Gastroesophageal sphincter (tissue), 4 donors: ENCODE data around the gene ADORA2A. TPM values are rescaled to one million over a fixed set of nuclear protein-coding genes. Genes with fewer than 3 reads are reported as not detected.

Experiments used
- ATAC-seq: fragments of 150-250 bp; one replicate; pipeline ENCODE4 v1.9.1; 2016; ENCODE audit warnings: mild to moderate bottlenecking, moderate library complexity
- H3K27ac ChIP-seq, 4 donors: fragments of 200-600 bp; sonication (generic) in 3 of 4; 1 replicate in 3 of 4; 2 replicates in 1 of 4; pipeline ENCODE4 v1.5.1; 2016 to 2019
- H3K27me3 ChIP-seq: fragments of 200-600 bp; sonication (generic); one replicate; pipeline ENCODE4 v1.5.1; 2019
- H3K36me3 ChIP-seq, 2 donors: fragments of 200-600 bp; sonication (generic); one replicate each; pipeline ENCODE4 v1.5.1; 2019; ENCODE audit warnings: control low read depth in 1 of 2
- H3K4me1 ChIP-seq, 3 donors: fragments of 200-600 bp; sonication (generic); 1 replicate in 2 of 3; 2 replicates in 1 of 3; pipeline ENCODE4 v1.5.1; 2016 to 2019; ENCODE audit warnings: control low read depth in 2 of 3
- H3K4me3 ChIP-seq, 2 donors: fragments of 200-600 bp; sonication (generic); one replicate each; pipeline ENCODE4 v1.5.1; 2019; ENCODE audit warnings: mild to moderate bottlenecking in 1 of 2, moderate library complexity in 1 of 2
- H3K9me3 ChIP-seq, 3 donors: fragments of 200-600 bp; sonication (generic); one replicate each; pipeline ENCODE4 v1.5.1; 2017 to 2019; ENCODE audit warnings: control low read depth in 2 of 3
- EP300 ChIP-seq: sonication (generic); formaldehyde crosslinking; IDR thresholded peaks from one replicate; pipeline ENCODE4 v1.6.1; 2017; ENCODE audit warnings: antibody characterized with exemption, mild to moderate bottlenecking
- POLR2A ChIP-seq, 2 donors: fragments of 450-650 bp; IDR thresholded peaks; one replicate each; pipeline ENCODE4 v1.6.1; 2017; ENCODE audit warnings: antibody characterized with exemption in 2 of 2, mild to moderate bottlenecking in 2 of 2, moderate library complexity in 1 of 2
- POLR2AphosphoS5 ChIP-seq: sonication (generic); formaldehyde crosslinking; IDR thresholded peaks from one replicate; pipeline ENCODE4 v1.6.1; 2017; ENCODE audit warnings: antibody characterized with exemption
- WGBS, 2 donors: methylation state at CpG; one replicate each; pipeline ENCODE4 v1.1.5; 2018; ENCODE audit warnings: low coverage in 1 of 2; 5-methylcytosine and 5-hydroxymethylcytosine counted together
- total RNA-seq, 4 donors: library from RNA; depleted of rRNA; stranded (reverse); fragments of >200 nt; gene quantifications; one replicate each; pipeline ENCODE4 v1.1.0, GENCODE V29; 2016
- TF ChIP-seq, protein P1 (sequence below), 4 experiments: fragments of 200-600 bp in 2 of 4; fragments of 450-650 bp in 2 of 4; sonication (generic) in 1 of 4; IDR thresholded peaks; one replicate each; pipeline ENCODE4 v1.5.1; 2017 to 2019; ENCODE audit warnings: antibody characterized with exemption in 4 of 4, mild to moderate bottlenecking in 2 of 4, moderate library complexity in 2 of 4

The ADORA2A gene
- total RNA-seq, 4 donors from 2014 or later: 1.9 to 5.7 (median 3.3) TPM

DNA sequence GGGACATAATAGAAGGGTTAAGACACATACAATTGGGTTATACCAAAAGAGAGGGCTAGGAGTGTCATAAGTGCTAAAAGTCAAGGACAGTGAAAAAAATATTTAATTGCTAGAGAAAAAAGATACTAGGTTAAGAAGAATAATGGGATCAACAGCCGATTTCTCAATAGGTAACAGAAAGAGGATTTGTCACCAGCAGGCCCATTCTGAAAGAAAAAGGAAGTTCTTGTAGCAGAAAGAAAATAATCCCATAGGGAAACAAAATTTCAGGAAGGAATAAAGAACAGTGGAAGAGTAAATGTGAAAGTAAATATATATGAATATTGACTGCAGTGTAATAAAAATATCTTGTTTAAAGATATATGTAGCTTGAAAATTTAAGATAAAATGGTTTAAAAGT is 43.3 kb upstream of the ADORA2A start:
- H3K36me3 ChIP-seq: peaks cover 0 to 30% of the 10 kb centered on the region in 2 donors
- no peak overlapping the region for H3K4me3 ChIP-seq
- TF ChIP-seq, protein P1, sequence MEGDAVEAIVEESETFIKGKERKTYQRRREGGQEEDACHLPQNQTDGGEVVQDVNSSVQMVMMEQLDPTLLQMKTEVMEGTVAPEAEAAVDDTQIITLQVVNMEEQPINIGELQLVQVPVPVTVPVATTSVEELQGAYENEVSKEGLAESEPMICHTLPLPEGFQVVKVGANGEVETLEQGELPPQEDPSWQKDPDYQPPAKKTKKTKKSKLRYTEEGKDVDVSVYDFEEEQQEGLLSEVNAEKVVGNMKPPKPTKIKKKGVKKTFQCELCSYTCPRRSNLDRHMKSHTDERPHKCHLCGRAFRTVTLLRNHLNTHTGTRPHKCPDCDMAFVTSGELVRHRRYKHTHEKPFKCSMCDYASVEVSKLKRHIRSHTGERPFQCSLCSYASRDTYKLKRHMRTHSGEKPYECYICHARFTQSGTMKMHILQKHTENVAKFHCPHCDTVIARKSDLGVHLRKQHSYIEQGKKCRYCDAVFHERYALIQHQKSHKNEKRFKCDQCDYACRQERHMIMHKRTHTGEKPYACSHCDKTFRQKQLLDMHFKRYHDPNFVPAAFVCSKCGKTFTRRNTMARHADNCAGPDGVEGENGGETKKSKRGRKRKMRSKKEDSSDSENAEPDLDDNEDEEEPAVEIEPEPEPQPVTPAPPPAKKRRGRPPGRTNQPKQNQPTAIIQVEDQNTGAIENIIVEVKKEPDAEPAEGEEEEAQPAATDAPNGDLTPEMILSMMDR (IDR thresholded peaks at IDR 0.05): no peak
- TF ChIP-seq EP300 (no peak), POLR2AphosphoS5 (no peak), POLR2A (IDR thresholded peaks at IDR 0.05) (no peak)
- peaks cover 0 to under 1% (median 0%) of the 10 kb centered on the region in 3 donors for H3K4me1 ChIP-seq
- 88 to 100% methylated on average over 1 of the region's 1 CpG for WGBS, 2 donors
- no peaks in the 10 kb centered on the region for H3K9me3 ChIP-seq
- ATAC-seq: no peak
- H3K27ac ChIP-seq: no peak overlapping the region
- H3K27me3 ChIP-seq: no peaks in the 10 kb centered on the region

DNA sequence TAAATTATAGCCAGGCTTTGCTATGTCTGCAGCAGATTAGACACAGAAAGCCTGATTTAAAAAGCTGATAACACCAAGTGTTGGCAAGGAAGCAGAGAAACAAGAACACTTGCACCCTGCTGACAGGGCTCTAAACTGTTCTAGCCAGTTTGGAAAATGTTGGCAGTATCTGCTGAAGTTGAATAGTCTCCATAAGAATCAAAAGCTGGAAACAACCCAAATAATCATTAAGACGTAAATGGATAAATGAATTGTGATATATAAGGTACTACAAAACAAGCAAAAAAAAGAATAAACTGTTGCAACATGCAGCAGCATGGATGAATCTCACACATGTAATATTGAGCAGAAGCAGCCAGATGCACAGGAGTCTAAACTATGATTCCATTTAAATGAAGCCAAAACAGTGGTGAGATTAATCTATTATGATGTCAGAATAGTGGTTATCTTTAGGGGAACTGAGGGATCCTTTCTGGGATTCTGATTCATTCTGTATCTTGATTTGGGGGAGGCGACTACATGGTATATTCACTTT is 40.4 kb upstream of the ADORA2A start:
- no peak for ATAC-seq
- WGBS, 2 donors: 60 to 82% methylated on average over 2 of the region's 2 CpGs
- TF ChIP-seq EP300 (no peak), POLR2A (IDR thresholded peaks at IDR 0.05) (no peak), POLR2AphosphoS5 (no peak)
- TF ChIP-seq, protein P1 (IDR thresholded peaks at IDR 0.05): no peak
- Histone ChIP-seq H3K36me3 (peaks cover 0 to 10% of the 10 kb centered on the region in 2 donors), H3K4me3 (no peak overlapping the region), H3K4me1 (peaks cover 7 to 30% (median 9%) of the 10 kb centered on the region in 3 donors), H3K27ac (no peak overlapping the region), H3K9me3 (no peaks in the 10 kb centered on the region), H3K27me3 (no peaks in the 10 kb centered on the region)

DNA sequence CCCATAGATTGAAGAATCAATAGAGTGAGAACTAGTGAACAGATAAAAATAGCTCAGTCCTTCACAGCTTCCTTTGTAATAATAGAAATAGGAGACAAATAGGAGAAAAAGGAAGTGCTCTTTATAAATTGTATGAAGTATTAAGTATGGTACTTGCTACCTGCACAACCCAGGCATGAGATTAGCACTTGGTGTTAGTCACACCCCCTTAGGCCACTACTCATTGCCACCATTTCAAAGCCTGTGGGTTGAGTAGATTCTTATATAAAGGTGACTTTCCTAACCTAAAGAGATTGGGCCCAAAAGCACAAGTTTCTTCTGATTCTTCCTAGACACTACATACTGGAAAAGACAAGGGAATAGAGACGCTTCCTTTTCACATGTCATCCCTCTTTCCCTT is 37.7 kb upstream of the ADORA2A start:
- H3K4me3 ChIP-seq: no peak overlapping the region
- H3K27ac ChIP-seq: peak overlapping the region in 3 of 4 donors; percentile 17 to 64 (median 49)
- H3K9me3 ChIP-seq: no peaks in the 10 kb centered on the region
- peaks cover 0 to 6% of the 10 kb centered on the region in 2 donors for H3K36me3 ChIP-seq
- H3K4me1 ChIP-seq: peaks cover 7 to 39% (median 9%) of the 10 kb centered on the region in 3 donors
- H3K27me3 ChIP-seq: no peaks in the 10 kb centered on the region
- ATAC-seq: no peak
- no peak for TF ChIP-seq EP300
- WGBS, 2 donors: 83% methylated on average over 1 of the region's 1 CpG; no CpG with 5 or more reads in 1 of the 2 donors

DNA sequence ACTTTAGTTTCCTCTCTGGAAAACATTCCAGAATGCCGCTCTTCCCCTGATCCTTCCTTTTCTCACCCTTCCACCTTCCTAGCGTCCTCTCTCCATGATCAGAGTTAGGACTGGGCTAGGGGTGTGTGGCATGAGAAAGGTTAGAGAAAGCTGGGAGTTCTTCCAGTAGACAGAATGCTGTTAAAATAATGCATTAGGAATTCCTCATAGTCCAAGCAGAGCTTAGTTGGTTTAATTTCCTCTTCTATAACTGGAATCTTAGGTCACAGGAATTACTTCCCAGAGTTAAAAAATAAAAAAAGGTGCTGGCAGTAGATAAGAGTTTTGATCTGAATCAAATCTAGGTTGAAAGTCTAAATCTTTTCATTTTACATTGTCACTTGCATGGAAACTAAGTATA is 37.2 kb upstream of the ADORA2A start:
- ATAC-seq: no peak
- peak overlapping the region in 3 of 4 donors; percentile 26 to 64 (median 49) for H3K27ac ChIP-seq

DNA sequence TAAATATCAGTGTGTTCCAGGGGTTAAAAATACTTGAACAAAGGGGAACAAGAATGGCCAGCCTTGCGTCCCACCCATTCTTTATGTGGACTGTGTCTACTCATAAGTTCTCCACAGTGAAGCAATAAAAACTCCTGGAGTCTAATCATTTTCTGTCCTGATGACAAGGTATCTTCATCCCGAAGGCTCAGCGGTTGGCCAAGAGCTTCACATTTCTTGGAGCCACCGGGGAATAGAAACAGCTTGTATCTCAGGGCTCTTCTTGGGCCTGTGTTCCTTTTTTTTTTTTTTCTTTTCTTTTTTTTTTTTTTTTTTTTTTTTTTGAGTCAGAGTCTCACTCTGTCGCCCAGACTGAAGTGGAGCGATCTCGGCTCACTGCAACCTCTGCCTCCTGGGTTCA is 36.8 kb upstream of the ADORA2A start:
- H3K36me3 ChIP-seq: peaks cover 0 to 15% of the 10 kb centered on the region in 2 donors
- no peaks in the 10 kb centered on the region for H3K27me3 ChIP-seq
- no peak overlapping the region for H3K4me3 ChIP-seq
- WGBS, 2 donors: 39 to 71% methylated on average over 4 to 6 of the region's 7 CpGs
- peak overlapping the region in 2 of 4 donors; percentile 62 to 64 for H3K27ac ChIP-seq
- no peaks in the 10 kb centered on the region for H3K9me3 ChIP-seq
- peaks cover 7 to 39% (median 9%) of the 10 kb centered on the region in 3 donors for H3K4me1 ChIP-seq
- TF ChIP-seq EP300 (no peak), POLR2AphosphoS5 (no peak), POLR2A (IDR thresholded peaks at IDR 0.05) (no peak)
- TF ChIP-seq, protein P1 (IDR thresholded peaks at IDR 0.05): no peak
- ATAC-seq: peak; percentile 90

More for the DNA sequence above, 37.2 kb upstream of the ADORA2A start:
- Histone ChIP-seq H3K4me3 (no peak overlapping the region), H3K4me1 (peaks cover 7 to 39% (median 9%) of the 10 kb centered on the region in 3 donors), H3K36me3 (peaks cover 0 to 10% of the 10 kb centered on the region in 2 donors), H3K27me3 (no peaks in the 10 kb centered on the region), H3K9me3 (no peaks in the 10 kb centered on the region)
- WGBS, 2 donors: 70 to 82% methylated on average over 1 to 2 of the region's 2 CpGs
- TF ChIP-seq EP300 (no peak), POLR2AphosphoS5 (no peak)
- TF ChIP-seq, protein P1 (IDR thresholded peaks at IDR 0.05): no peak
